B cell (primary cell): ENCODE results near the gene DCAF15.

Experiments
- CTCF ChIP-seq: fragments of 200-600 bp; IDR thresholded peaks from one replicate; pipeline ENCODE4 v1.8.0; 2022; ENCODE audit warnings: antibody characterized with exemption, mild to moderate bottlenecking
- EZH2 ChIP-seq: IDR thresholded peaks from 2 replicates; pipeline ENCODE4 v1.6.1; 2012; ENCODE audit warnings: borderline replicate concordance, low read depth, mild to moderate bottlenecking, moderate library complexity, low read length; ENCODE audit not compliant: insufficient read depth, poor library complexity, severe bottlenecking

GRCh38 chr19:13914777-13915176 is 37.5 kb upstream of the DCAF15 start:
- TF ChIP-seq EZH2 (no peak), CTCF (no peak)
